Endodermal cell (in vitro differentiated cells): Measurements from ENCODE around the gene PCDHGC4. TPM values are rescaled to one million over a fixed set of nuclear protein-coding genes. Genes with fewer than 3 reads are reported as not detected.
A peak's percentile ranks its signal among the peaks of the same experiment; 100 is the strongest.

Source experiments
- DNase-seq: peaks from one replicate; pipeline ENCODE4 v3.0.0-alpha.2; 2017
- H3K27ac ChIP-seq: 2 replicates; pipeline ENCODE4 v1.5.1; 2013; ENCODE audit warnings: mild to moderate bottlenecking, low read depth, low read length, moderate library complexity
- H3K27me3 ChIP-seq: 2 replicates; pipeline ENCODE4 v1.6.1; 2013; ENCODE audit warnings: mild to moderate bottlenecking, low read length, moderate library complexity; ENCODE audit not compliant: insufficient read depth, control insufficient read depth, poor library complexity, severe bottlenecking
- H3K36me3 ChIP-seq: 2 replicates; pipeline ENCODE4 v1.7.0; 2013; ENCODE audit warnings: mild to moderate bottlenecking, low read length, moderate library complexity; ENCODE audit not compliant: control insufficient read depth, insufficient read depth
- H3K4me1 ChIP-seq: one replicate; pipeline ENCODE4 v1.7.0; 2013; ENCODE audit warnings: low read length; ENCODE audit not compliant: control insufficient read depth, insufficient read depth
- H3K4me3 ChIP-seq: 2 replicates; pipeline ENCODE4 v1.5.1; 2013; ENCODE audit warnings: mild to moderate bottlenecking, low read length, moderate library complexity
- H3K9ac ChIP-seq: 2 replicates; pipeline ENCODE4 v1.6.1; 2013; ENCODE audit warnings: mild to moderate bottlenecking, low read length, moderate library complexity; ENCODE audit not compliant: poor library complexity, severe bottlenecking; ENCODE audit errors: extremely low read depth
- H3K9me3 ChIP-seq: 2 replicates; pipeline ENCODE4 v1.6.1; 2013; ENCODE audit warnings: mild to moderate bottlenecking, low read length, moderate library complexity; ENCODE audit not compliant: control insufficient read depth
- H3K27ac Mint-ChIP-seq: 2 replicates; pipeline ENCODE4 v1.8.0; 2020; ENCODE audit warnings: mixed read lengths
- H3K27me3 Mint-ChIP-seq: 2 replicates; pipeline ENCODE4 v1.8.0; 2021; ENCODE audit warnings: mild to moderate bottlenecking, mixed read lengths; ENCODE audit not compliant: insufficient read depth
- H3K36me3 Mint-ChIP-seq: 2 replicates; pipeline ENCODE4 v1.8.0; 2020; ENCODE audit warnings: low read depth, mixed read lengths
- H3K4me1 Mint-ChIP-seq: 2 replicates; pipeline ENCODE4 v1.8.0; 2020; ENCODE audit warnings: mixed read lengths
- H3K4me3 Mint-ChIP-seq: 2 replicates; pipeline ENCODE4 v1.8.0; 2020; ENCODE audit warnings: mild to moderate bottlenecking, moderate library complexity, mixed read lengths
- H3K9me3 Mint-ChIP-seq: 2 replicates; pipeline ENCODE4 v1.8.0; 2020; ENCODE audit warnings: mild to moderate bottlenecking, mixed read lengths
- CTCF ChIP-seq: fragments of 200-600 bp; sonication (generic); conservative IDR thresholded peaks from 2 replicates; pipeline ENCODE4 v1.5.0; 2021; ENCODE audit warnings: antibody characterized with exemption, mild to moderate bottlenecking
- WGBS, 2 experiments: methylation state at CpG; one replicate each; pipeline versions ENCODE4 v1.1.5 to v1.1.7; 2013; ENCODE audit warnings: missing lambda C conversion rate in 2 of 2, mixed read lengths in 1 of 2; ENCODE audit not compliant: insufficient coverage in 1 of 2, insufficient read length in 1 of 2; 5-methylcytosine and 5-hydroxymethylcytosine counted together
- total RNA-seq, 2 donors: library from RNA; stranded (reverse); fragmentation: NEBNext Ultra II Directional in 1 of 2; extraction: Animal tissue kit (Norgen Biotek cat#: 25700) in 1 of 2; gene quantifications; 2 replicates in 1 of 2; 3 replicates in 1 of 2; pipeline ENCODE4 v1.2.1, GENCODE V29; 2021

PCDHGC4 gene
- total RNA-seq, 2 donors from 2014 or later: 2.6 to 3.0 TPM

- peak; percentile 84 for DNase-seq
- H3K27me3 ChIP-seq: no peaks in the 10 kb centered on the region
- Mint-ChIP-seq H3K27me3 (peaks cover 46% of the 10 kb centered on the region), H3K36me3 (peaks cover 17% of the 10 kb centered on the region), H3K9me3 (no peaks in the 10 kb centered on the region), H3K27ac (peak overlapping the region; percentile 42), H3K4me1 (peaks cover 20% of the 10 kb centered on the region), H3K4me3 (peak overlapping the region; percentile 49)
- H3K27ac ChIP-seq: peak overlapping the region; percentile 97
- H3K36me3 ChIP-seq: no peaks in the 10 kb centered on the region
- H3K9ac ChIP-seq: no peak overlapping the region
- peaks cover 12% of the 10 kb centered on the region for H3K4me1 ChIP-seq
- peak overlapping the region; percentile 66 for H3K4me3 ChIP-seq
- TF ChIP-seq CTCF: no peak
- 4 to 46% methylated on average over 5 to 22 of the region's 22 CpGs for WGBS, 2 experiments
- no peaks in the 10 kb centered on the region for H3K9me3 ChIP-seq
These were observed 10.1 kb downstream of the PCDHGC4 start for GRCh38 chr5:141494761-141495452.

- WGBS, 2 experiments: 43 to 48% methylated on average over 8 of the region's 8 CpGs
- H3K4me1 ChIP-seq: peaks cover 12% of the 10 kb centered on the region
- Mint-ChIP-seq H3K4me3 (peak overlapping the region; percentile 49), H3K9me3 (no peaks in the 10 kb centered on the region), H3K27me3 (peaks cover 41% of the 10 kb centered on the region), H3K27ac (no peak overlapping the region), H3K4me1 (peaks cover 20% of the 10 kb centered on the region), H3K36me3 (peaks cover 14% of the 10 kb centered on the region)
- H3K36me3 ChIP-seq: no peaks in the 10 kb centered on the region
- H3K27me3 ChIP-seq: no peaks in the 10 kb centered on the region
- peak overlapping the region; percentile 66 for H3K4me3 ChIP-seq
- H3K9ac ChIP-seq: no peak overlapping the region
- H3K27ac ChIP-seq: peak overlapping the region; percentile 97
- TF ChIP-seq CTCF: no peak
- DNase-seq: no peak
- H3K9me3 ChIP-seq: no peaks in the 10 kb centered on the region
These were observed 10.6 kb downstream of the PCDHGC4 start for GRCh38 chr5:141495453-141495811.

- TF ChIP-seq CTCF: no peak
- Histone ChIP-seq H3K36me3 (no peaks in the 10 kb centered on the region), H3K27me3 (no peaks in the 10 kb centered on the region), H3K4me3 (no peak overlapping the region), H3K4me1 (peaks cover 12% of the 10 kb centered on the region), H3K9ac (no peak overlapping the region), H3K9me3 (no peaks in the 10 kb centered on the region), H3K27ac (peak overlapping the region; percentile 97)
- WGBS, 2 experiments: 36% methylated on average over 4 of the region's 4 CpGs; no CpG with 5 or more reads in 1 of the 2 experiments
- Mint-ChIP-seq H3K9me3 (no peaks in the 10 kb centered on the region), H3K27ac (no peak overlapping the region), H3K27me3 (peaks cover 35% of the 10 kb centered on the region), H3K4me1 (peaks cover 18% of the 10 kb centered on the region), H3K4me3 (no peak overlapping the region), H3K36me3 (peaks cover 10% of the 10 kb centered on the region)
- DNase-seq: peak; percentile 88
These were observed 11.2 kb downstream of the PCDHGC4 start for GRCh38 chr5:141496038-141496437.
